ENCODE data around the gene DBI. TPM values are rescaled to one million over a fixed set of nuclear protein-coding genes. Genes with fewer than 3 reads are reported as not detected.

Gene DBI
- total RNA-seq, 6 donors from 2014 or later = 60.8 to 250 (median 159) TPM

- DNase-seq = no peak
- no peak overlapping the region for H3K4me3 ChIP-seq
- no peaks in the 10 kb centered on the region for H3K9me3 ChIP-seq
- peaks cover 0 to 5% (median 2%) of the 10 kb centered on the region in 4 donors for H3K4me1 ChIP-seq
- H3K27me3 ChIP-seq = no peaks in the 10 kb centered on the region
- no peak for ATAC-seq (ENCODE audit: low FRiP score in 2 of 2)
- H3K36me3 ChIP-seq = no peaks in the 10 kb centered on the region
- no peak for TF ChIP-seq POLR2AphosphoS5 (IDR thresholded peaks at IDR 0.05)
- TF ChIP-seq CTCF (IDR thresholded peaks at IDR 0.05) = no peak
- no peak for TF ChIP-seq EP300 (IDR thresholded peaks at IDR 0.05)
- no peak for TF ChIP-seq POLR2A (IDR thresholded peaks at IDR 0.05)
- H3K27ac ChIP-seq = no peak overlapping the region
- 83 to 92% methylated on average over 6 of the region's 6 CpGs for WGBS, 2 donors
These were observed 7.0 kb upstream of the DBI start for GRCh38 chr2:119359774-119360173.

GRCh38 chr2:119360423-119360966, 6.3 kb upstream of the DBI start:
- WGBS, 2 donors = 95 to 97% methylated on average over 2 of the region's 2 CpGs
- H3K36me3 ChIP-seq = no peaks in the 10 kb centered on the region
- H3K9me3 ChIP-seq = no peaks in the 10 kb centered on the region
- H3K4me3 ChIP-seq = no peak overlapping the region
- no peak for TF ChIP-seq CTCF (IDR thresholded peaks at IDR 0.05)
- TF ChIP-seq EP300 (IDR thresholded peaks at IDR 0.05) = no peak
- no peak for TF ChIP-seq POLR2AphosphoS5 (IDR thresholded peaks at IDR 0.05)
- TF ChIP-seq POLR2A (IDR thresholded peaks at IDR 0.05) = no peak
- no peaks in the 10 kb centered on the region for H3K27me3 ChIP-seq
- DNase-seq (no peak), ATAC-seq (ENCODE audit: low FRiP score in 2 of 2) (no peak)
- H3K27ac ChIP-seq = no peak overlapping the region
- H3K4me1 ChIP-seq = peaks cover 4 to 9% (median 8%) of the 10 kb centered on the region in 4 donors

- Histone ChIP-seq H3K4me1 (peaks cover 19 to 38% (median 26%) of the 10 kb centered on the region in 4 donors), H3K4me3 (no peak overlapping the region), H3K27me3 (no peaks in the 10 kb centered on the region), H3K27ac (no peak overlapping the region), H3K36me3 (peaks cover 0 to 14% (median 12%) of the 10 kb centered on the region in 4 donors), H3K9me3 (no peaks in the 10 kb centered on the region)
- no peak for DNase-seq
- no peak for ATAC-seq (ENCODE audit: low FRiP score in 2 of 2)
- no peak for TF ChIP-seq EP300 (IDR thresholded peaks at IDR 0.05)
- no peak for TF ChIP-seq POLR2A (IDR thresholded peaks at IDR 0.05)
- no peak for TF ChIP-seq POLR2AphosphoS5 (IDR thresholded peaks at IDR 0.05)
- TF ChIP-seq CTCF (IDR thresholded peaks at IDR 0.05) = no peak
- WGBS, 2 donors = 85 to 94% methylated on average over 6 of the region's 6 CpGs
These were observed 2.0 kb upstream of the DBI start for GRCh38 chr2:119364798-119365197.

GRCh38 chr2:119365436-119365835, 1.3 kb upstream of the DBI start:
- TF ChIP-seq POLR2AphosphoS5 (IDR thresholded peaks at IDR 0.05) (no peak), CTCF (IDR thresholded peaks at IDR 0.05) (no peak), POLR2A (IDR thresholded peaks at IDR 0.05) (no peak), EP300 (IDR thresholded peaks at IDR 0.05) (no peak)

GRCh38 chr2:119366161-119366648, 572 bp upstream of the DBI start:
- no peaks in the 10 kb centered on the region for H3K27me3 ChIP-seq
- peak in 1 of 2 donors; percentile 25 for ATAC-seq (ENCODE audit: low FRiP score in 2 of 2)
- 2 to 6% methylated on average over 7 to 17 of the region's 17 CpGs for WGBS, 2 donors

More at GRCh38 chr2:119365436-119365835, 1.3 kb upstream of the DBI start:
- 51 to 62% methylated on average over 6 of the region's 6 CpGs for WGBS, 2 donors
- Histone ChIP-seq H3K27me3 (no peaks in the 10 kb centered on the region), H3K4me1 (peaks cover 19 to 38% (median 27%) of the 10 kb centered on the region in 4 donors), H3K4me3 (peak overlapping the region in 3 of 4 donors; percentile 61 to 80 (median 74)), H3K36me3 (peaks cover 4 to 21% (median 15%) of the 10 kb centered on the region in 4 donors), H3K9me3 (no peaks in the 10 kb centered on the region), H3K27ac (peak overlapping the region in 1 of 4 donors; percentile 93)
- ATAC-seq (ENCODE audit: low FRiP score in 2 of 2) = no peak
- DNase-seq = no peak

More at GRCh38 chr2:119366161-119366648, 572 bp upstream of the DBI start:
- TF ChIP-seq CTCF (IDR thresholded peaks at IDR 0.05) (no peak), EP300 (IDR thresholded peaks at IDR 0.05) (no peak), POLR2A (IDR thresholded peaks at IDR 0.05) (no peak), POLR2AphosphoS5 (IDR thresholded peaks at IDR 0.05) (no peak)
- no peak for DNase-seq
- H3K36me3 ChIP-seq = peaks cover 12 to 28% (median 23%) of the 10 kb centered on the region in 4 donors
- H3K4me1 ChIP-seq = peaks cover 19 to 38% (median 27%) of the 10 kb centered on the region in 4 donors
- peak overlapping the region; percentile 49 to 80 (median 68) for H3K4me3 ChIP-seq
- no peaks in the 10 kb centered on the region for H3K9me3 ChIP-seq
- H3K27ac ChIP-seq = peak overlapping the region; percentile 76 to 93 (median 86)
